GM19468 (cell line): ENCODE data around the gene AGBL1.

Experiments used
- ATAC-seq: cut with Tn5 transposase; IDR thresholded peaks from one replicate; pipeline ENCODE4 v1.9.1; 2021; ENCODE audit warnings: mild to moderate bottlenecking, moderate library complexity, moderate number of reproducible peaks; ENCODE audit not compliant: unreplicated experiment; ENCODE audit errors: extremely low read depth

AGBL1 gene

GRCh38 chr15:86663304-86663703, 583.6 kb downstream of the AGBL1 start:
- ATAC-seq, result no peak

- ATAC-seq, result no peak
These were observed 584.3 kb downstream of the AGBL1 start for GRCh38 chr15:86663979-86664378.

DNA sequence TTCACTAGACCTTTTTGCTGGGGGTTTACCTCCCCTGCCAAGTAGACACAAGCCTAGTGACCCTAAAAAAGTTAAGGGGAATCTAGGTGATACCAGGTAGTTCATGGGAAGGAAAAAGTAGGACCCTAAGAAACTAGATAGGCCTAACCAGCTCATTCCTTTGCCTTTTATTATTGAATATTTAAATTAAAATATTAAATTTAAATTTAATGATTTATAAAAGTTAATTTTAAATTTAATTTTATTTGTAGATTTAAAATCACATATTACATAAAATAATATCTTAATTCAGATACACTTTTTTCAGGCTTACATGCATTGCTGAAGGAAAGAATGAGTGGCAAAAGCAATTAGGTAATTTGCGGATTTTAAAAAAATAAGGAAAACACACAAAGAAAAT, 584.9 kb downstream of the AGBL1 start:
- no peak for ATAC-seq

DNA sequence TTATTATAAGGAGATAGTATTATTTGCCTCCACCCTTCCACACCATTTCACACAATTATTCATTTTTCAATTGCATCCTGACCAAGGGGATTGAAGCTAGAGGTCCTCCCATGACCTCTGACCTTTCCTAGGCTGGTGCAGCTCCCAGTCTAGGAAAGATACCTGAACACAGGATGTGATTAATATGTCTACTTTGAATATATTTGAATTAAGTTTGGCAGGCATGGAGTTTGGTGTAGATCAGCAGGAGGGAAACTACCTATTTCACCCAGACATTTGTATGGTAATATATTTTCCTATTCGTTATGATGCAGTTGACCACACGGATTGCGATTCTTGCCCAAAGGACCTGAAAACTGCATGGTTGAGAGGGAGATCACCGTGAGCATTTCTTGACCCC, 596.3 kb downstream of the AGBL1 start:
- no peak for ATAC-seq

DNA sequence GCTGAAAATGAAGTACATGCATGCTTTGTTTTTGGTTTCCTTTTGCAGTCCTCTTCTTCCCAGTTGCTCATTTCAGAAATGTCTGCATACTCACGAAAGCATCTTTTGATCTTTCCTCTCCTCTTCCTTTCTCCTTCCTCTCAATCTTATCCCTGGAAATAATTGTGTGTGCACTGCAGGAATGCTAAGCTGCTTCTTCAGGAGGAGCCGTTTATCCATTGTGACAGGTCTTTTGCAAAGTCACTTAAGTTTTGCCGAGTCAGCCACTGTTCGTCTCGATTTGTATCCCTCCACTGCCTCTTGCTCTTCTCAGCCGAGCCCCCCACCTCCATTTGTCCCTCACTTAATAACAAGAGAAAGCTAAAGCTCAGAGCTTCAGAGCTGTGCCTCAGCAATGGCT, 597.6 kb downstream of the AGBL1 start:
- ATAC-seq, result no peak

GRCh38 chr15:86685263-86685662, 605.6 kb downstream of the AGBL1 start:
- ATAC-seq, result no peak

- ATAC-seq, result no peak
These were observed 609.3 kb downstream of the AGBL1 start for GRCh38 chr15:86689006-86689405.

- ATAC-seq, result no peak
These were observed 610.9 kb downstream of the AGBL1 start for GRCh38 chr15:86690566-86690965.

- no peak for ATAC-seq
These were observed 611.5 kb downstream of the AGBL1 start for GRCh38 chr15:86691091-86691663.

DNA sequence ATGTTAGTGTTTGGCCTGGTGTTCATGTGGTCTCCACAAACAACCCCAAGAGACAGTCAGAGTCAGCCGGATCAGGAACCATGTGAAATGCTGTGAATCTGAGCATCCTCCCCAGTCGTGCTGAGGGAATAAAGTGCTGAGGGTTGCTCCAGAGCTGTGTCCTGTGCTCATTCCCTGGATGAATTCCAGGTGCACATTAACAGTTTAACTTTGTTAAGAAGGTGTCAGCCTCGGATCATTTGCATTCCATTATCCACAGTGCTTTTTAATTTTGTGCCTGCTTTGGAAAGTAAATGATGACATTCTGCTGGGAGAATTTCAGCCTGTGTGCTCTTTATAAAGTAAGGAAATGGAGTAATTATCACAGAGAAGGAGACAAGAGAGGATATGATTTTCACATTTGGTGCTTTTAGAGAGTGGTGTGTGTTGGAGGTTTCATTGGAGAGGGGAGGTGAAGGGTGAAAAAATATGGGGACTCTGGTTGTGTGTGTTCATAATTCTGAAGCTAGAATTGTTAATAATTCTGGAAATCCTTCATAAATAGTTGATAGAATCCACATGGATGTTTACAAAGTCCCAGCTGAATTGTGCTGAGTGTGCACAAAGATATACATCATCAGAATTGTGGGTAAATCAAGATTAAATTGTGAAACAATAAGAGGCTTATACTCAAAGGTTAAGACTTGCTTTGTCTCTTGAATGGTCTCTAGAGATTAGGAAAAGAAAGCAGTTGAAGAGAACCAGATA, 621.4 kb downstream of the AGBL1 start:
- no peak for ATAC-seq

DNA sequence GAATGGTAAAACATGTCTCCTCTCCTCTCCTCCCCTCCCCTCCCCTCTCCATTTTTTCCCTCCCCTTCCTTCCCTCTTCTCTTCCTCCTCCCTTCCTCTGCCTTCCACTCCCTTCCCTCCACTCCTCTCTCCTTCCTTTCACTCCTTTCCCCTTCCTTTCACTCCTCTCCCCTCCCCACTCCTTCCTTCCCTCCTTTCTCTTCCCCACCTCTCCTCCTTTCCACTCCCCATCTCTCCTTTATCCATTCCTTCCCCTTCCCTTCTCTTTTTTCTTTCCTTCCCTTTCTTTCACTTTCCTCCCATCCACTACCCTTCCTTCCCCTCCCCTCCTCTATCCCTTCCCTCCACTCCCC, 621.9 kb downstream of the AGBL1 start:
- no peak for ATAC-seq

- no peak for ATAC-seq
These were observed 627.1 kb downstream of the AGBL1 start for GRCh38 chr15:86706813-86707212.

DNA sequence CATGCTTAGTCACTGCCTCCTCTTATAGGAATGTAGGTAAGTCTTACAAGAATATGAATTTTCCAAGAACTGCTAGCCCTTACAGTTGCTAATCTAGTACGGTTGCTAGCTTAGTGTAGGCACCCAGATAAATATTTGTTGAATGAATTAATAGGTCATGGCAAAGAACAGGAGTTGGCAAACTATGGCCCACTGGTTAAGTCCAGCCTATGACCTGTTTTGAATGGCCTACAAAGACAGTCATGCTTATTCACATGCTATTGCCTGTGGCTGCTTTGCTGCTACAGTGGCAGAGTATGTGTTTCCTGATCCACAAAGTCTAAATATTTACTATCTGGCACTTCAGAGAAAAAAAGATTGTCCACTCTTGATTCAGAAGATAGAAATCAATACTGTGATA, 631.8 kb downstream of the AGBL1 start:
- no peak for ATAC-seq

GRCh38 chr15:86714241-86714640, 634.6 kb downstream of the AGBL1 start:
- ATAC-seq, result no peak

GRCh38 chr15:86725628-86726027, 646.0 kb downstream of the AGBL1 start:
- ATAC-seq, result no peak

- no peak for ATAC-seq
These were observed 655.8 kb downstream of the AGBL1 start for GRCh38 chr15:86735247-86736040.

DNA sequence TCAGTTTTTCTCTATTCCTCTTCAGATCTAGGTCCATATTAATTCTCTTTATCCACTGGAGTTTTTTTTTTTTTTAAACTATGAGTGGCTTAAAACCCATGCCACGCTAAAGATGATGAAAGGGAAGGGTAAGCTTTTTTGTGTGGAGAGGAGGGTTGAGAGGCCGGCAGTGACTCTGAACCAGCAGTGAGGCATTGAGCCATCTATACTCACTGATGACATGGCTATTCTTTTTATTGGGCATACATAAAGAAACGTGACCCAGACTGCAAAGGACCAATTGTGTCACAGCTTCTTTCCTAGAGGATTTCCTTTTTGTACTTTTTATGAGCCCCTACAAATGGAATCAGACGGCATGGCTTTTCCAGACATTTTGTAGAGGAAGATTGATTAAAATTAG, 662.2 kb downstream of the AGBL1 start:
- no peak for ATAC-seq

- ATAC-seq, result no peak
These were observed 663.7 kb downstream of the AGBL1 start for GRCh38 chr15:86743283-86743903.

DNA sequence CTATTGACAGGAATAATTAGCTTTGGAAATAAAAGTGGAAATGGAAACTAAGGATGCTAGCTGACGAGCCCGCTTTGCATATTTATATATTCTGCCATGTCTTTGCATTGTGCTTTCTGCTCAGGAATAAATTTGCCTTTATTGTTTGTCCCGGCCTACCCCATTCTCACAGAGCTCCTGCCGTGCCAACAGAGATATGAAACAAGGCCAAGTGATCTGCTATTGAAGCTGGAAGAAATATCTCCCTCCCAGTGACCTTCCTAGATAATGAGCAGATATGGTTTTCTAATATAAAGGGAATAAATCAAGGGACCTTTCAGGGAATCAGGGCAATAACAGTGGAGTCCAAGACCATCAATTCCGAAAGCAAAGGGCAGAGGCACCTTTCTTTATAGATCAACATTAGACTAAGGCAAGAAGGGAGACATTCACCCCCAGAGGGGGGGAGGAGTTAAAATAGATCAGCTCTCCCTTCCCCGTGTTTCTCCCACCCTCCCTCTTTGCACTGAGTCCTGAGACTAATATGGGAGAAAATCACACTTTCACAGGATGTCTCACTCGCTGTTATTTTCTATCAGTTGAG, 664.6 kb downstream of the AGBL1 start:
- no peak for ATAC-seq

- no peak for ATAC-seq
These were observed 671.4 kb downstream of the AGBL1 start for GRCh38 chr15:86751116-86751515.

- no peak for ATAC-seq
These were observed 675.2 kb downstream of the AGBL1 start for GRCh38 chr15:86754846-86755245.
